Esophagus squamous epithelium (tissue), 5 donors: ENCODE measurements around the gene ADAMTS15. TPM values are rescaled to one million over a fixed set of nuclear protein-coding genes. Genes with fewer than 3 reads are reported as not detected.
A peak's percentile ranks its signal among the peaks of the same experiment; 100 is the strongest.

Experiments
- DNase-seq: peaks from one replicate; lab custom pipeline; 2025; lab: John Stamatoyannopoulos, UW
- H3K27ac ChIP-seq, 4 donors: fragments of 200-600 bp; sonication (generic); one replicate each; pipeline ENCODE4 v1.5.1; 2016 to 2019; ENCODE audit warnings: mild to moderate bottlenecking in 1 of 4
- H3K27me3 ChIP-seq, 4 donors: fragments of 200-600 bp; sonication (generic); 1 replicate in 3 of 4; 2 replicates in 1 of 4; pipeline versions ENCODE4 v1.5.1 to v1.6.0; 2017 to 2021; ENCODE audit warnings: antibody characterized with exemption in 1 of 4
- H3K36me3 ChIP-seq, 3 donors: fragments of 200-600 bp; sonication (generic); one replicate each; pipeline ENCODE4 v1.5.1; 2016 to 2019
- H3K4me1 ChIP-seq, 3 donors: fragments of 200-600 bp; sonication (generic); one replicate each; pipeline ENCODE4 v1.5.1; 2017 to 2019
- H3K4me3 ChIP-seq, 4 donors: fragments of 200-600 bp; sonication (generic); 1 replicate in 3 of 4; 2 replicates in 1 of 4; pipeline ENCODE4 v1.5.1; 2016 to 2019; ENCODE audit warnings: mild to moderate bottlenecking in 2 of 4, moderate library complexity in 1 of 4
- H3K9me3 ChIP-seq, 3 donors: fragments of 200-600 bp; sonication (generic); one replicate each; pipeline ENCODE4 v1.5.1; 2016 to 2019
- POLR2A ChIP-seq, 4 donors: fragments of 450-650 bp; IDR thresholded peaks; one replicate each; pipeline ENCODE4 v1.6.1; 2017; ENCODE audit warnings: antibody characterized with exemption in 4 of 4, mild to moderate bottlenecking in 4 of 4, moderate library complexity in 3 of 4
- WGBS, 2 donors: methylation state at CpG; one replicate each; pipeline ENCODE4 v1.1.5; 2018; 5-methylcytosine and 5-hydroxymethylcytosine counted together
- intact Hi-C: fragments of 100-400 bp; cut with DNase I; formaldehyde crosslinking; loops from one replicate; pipeline ENCODE4 v1.15.0; 2022
- total RNA-seq, 4 donors: library from RNA; depleted of rRNA; stranded (reverse); fragments of >200 nt; gene quantifications; one replicate each; pipeline ENCODE4 v1.1.0, GENCODE V29; 2016
- TF ChIP-seq, protein P1 (sequence below), 6 experiments: fragments of 450-650 bp in 4 of 6; fragments of 200-600 bp in 2 of 6; sonication (generic) in 2 of 6; IDR thresholded peaks; one replicate each; pipeline ENCODE4 v1.5.1; 2016 to 2019; ENCODE audit warnings: antibody characterized with exemption in 6 of 6, mild to moderate bottlenecking in 4 of 6, moderate library complexity in 4 of 6
- donor health status: DM: yes; HTN: yes; CAD: no.

ADAMTS15 gene
- total RNA-seq, 4 donors from 2014 or later, result 0.11 to 5.7 (median 2.1) TPM

DNA sequence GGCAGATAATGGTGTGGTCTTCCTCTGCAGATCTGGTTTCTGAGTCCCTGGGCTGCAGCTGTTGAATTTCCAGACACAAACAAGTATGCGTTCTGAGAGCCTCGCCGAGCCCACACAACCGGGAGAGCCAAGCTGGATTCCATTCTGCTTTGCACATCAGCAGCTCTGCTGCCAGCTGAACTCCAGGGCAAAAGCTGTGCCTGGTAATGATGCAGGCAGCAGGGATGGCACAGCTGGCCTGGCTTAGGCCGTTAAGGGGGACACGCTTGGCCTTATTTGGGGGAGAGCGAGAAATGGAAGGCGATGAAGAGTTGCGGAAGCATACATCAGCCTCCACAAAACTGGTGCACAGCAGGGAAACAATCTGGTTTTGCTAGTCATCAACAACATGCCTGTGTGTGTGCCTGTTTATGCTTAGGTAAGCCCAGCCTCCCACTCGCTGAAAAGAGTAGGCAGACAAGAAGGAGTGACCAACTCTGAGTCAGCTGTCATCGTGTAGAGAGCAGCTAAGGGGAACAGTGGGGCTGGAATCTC is 45.1 kb upstream of the ADAMTS15 start:
- Histone ChIP-seq H3K36me3 (no peaks in the 10 kb centered on the region), H3K9me3 (no peaks in the 10 kb centered on the region), H3K4me1 (peaks cover 0 to 36% (median 18%) of the 10 kb centered on the region in 3 donors), H3K27me3 (no peaks in the 10 kb centered on the region), H3K27ac (peak overlapping the region; percentile 31 to 84 (median 68)), H3K4me3 (no peak overlapping the region)
- TF ChIP-seq, protein P1, sequence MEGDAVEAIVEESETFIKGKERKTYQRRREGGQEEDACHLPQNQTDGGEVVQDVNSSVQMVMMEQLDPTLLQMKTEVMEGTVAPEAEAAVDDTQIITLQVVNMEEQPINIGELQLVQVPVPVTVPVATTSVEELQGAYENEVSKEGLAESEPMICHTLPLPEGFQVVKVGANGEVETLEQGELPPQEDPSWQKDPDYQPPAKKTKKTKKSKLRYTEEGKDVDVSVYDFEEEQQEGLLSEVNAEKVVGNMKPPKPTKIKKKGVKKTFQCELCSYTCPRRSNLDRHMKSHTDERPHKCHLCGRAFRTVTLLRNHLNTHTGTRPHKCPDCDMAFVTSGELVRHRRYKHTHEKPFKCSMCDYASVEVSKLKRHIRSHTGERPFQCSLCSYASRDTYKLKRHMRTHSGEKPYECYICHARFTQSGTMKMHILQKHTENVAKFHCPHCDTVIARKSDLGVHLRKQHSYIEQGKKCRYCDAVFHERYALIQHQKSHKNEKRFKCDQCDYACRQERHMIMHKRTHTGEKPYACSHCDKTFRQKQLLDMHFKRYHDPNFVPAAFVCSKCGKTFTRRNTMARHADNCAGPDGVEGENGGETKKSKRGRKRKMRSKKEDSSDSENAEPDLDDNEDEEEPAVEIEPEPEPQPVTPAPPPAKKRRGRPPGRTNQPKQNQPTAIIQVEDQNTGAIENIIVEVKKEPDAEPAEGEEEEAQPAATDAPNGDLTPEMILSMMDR (IDR thresholded peaks at IDR 0.05), result no peak
- no peak for TF ChIP-seq POLR2A (IDR thresholded peaks at IDR 0.05)
- no peak for DNase-seq
- WGBS, 2 donors, result 28 to 40% methylated on average over 7 to 9 of the region's 11 CpGs
- intact Hi-C loops, result no loop called here

DNA sequence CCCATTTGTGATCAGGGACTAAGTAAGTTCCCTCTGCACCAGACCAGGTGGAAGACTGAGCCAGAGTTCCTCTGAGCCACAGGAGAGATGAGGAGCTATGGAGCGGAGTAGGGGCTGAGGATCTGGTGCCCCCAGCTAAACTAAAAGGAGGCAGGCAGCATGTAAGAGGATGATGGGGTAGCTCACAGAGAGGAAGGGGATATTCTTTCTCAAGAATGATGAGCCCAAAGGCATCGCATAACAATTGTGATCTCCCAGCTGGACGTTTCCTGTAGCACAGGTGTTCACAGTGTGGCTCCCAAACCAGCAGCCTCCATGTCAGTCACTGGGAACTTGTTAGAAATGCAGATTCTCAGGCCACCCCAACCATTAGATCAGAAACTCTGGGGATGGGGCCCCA is 44.5 kb upstream of the ADAMTS15 start:
- WGBS, 2 donors, result 80 to 85% methylated on average over 3 of the region's 3 CpGs
- no peaks in the 10 kb centered on the region for H3K27me3 ChIP-seq
- no peaks in the 10 kb centered on the region for H3K36me3 ChIP-seq
- H3K4me3 ChIP-seq, result no peak overlapping the region
- no peak for DNase-seq
- no peaks in the 10 kb centered on the region for H3K9me3 ChIP-seq
- TF ChIP-seq POLR2A (IDR thresholded peaks at IDR 0.05), result no peak
- TF ChIP-seq, protein P1 (IDR thresholded peaks at IDR 0.05), result no peak
- H3K27ac ChIP-seq, result peak overlapping the region; percentile 31 to 84 (median 68)
- peaks cover 0 to 41% (median 21%) of the 10 kb centered on the region in 3 donors for H3K4me1 ChIP-seq
- intact Hi-C loops, result no loop called here

DNA sequence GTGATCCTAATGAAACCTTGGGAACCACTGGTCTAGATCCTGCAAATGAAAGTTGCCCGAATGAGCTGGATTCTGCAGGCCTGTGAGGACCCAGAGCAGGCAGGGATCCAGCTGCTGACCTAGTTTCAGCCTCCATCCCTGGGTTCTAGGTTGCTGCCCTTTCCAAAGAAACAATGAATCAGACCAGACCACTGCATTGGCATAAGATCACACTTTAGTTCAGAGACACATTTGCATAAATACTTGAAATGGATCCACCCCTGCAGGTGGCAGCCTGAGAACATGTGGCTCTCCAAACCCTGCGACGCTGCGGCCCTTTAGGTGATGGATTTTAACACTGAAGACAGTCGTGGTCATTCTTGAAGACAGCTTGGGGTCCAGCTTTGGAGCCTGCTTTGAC is 43.7 kb upstream of the ADAMTS15 start:
- H3K4me3 ChIP-seq, result no peak overlapping the region
- no peaks in the 10 kb centered on the region for H3K27me3 ChIP-seq
- H3K36me3 ChIP-seq, result no peaks in the 10 kb centered on the region
- TF ChIP-seq, protein P1 (IDR thresholded peaks at IDR 0.05), result no peak
- TF ChIP-seq POLR2A (IDR thresholded peaks at IDR 0.05), result no peak
- WGBS, 2 donors, result 55 to 69% methylated on average over 5 of the region's 5 CpGs
- H3K27ac ChIP-seq, result peak overlapping the region in 2 of 4 donors; percentile 62 to 74
- intact Hi-C loops, result no loop called here
- no peaks in the 10 kb centered on the region for H3K9me3 ChIP-seq
- peaks cover 0 to 41% (median 21%) of the 10 kb centered on the region in 3 donors for H3K4me1 ChIP-seq
- no peak for DNase-seq

DNA sequence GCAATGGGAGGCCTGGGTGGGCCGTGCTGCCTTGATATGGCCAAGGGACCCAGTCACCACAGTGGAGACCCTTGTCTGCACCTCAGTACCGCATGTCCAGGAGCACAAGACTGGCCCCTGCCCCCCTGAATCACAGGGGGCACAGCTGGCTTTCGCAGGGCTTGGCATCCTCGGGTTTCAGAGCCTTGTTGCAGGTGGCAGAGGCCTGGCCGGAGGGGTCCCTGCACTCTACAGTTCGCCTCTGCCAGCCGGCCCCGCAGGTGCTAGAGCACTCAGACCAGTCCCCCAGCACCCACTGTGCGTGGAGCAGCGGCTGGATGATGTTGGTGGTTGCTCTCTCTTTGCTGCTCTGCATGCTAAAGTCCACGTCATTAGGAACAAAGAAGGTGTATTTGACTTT is 43.0 kb upstream of the ADAMTS15 start:
- Histone ChIP-seq H3K27ac (no peak overlapping the region), H3K9me3 (no peaks in the 10 kb centered on the region), H3K36me3 (no peaks in the 10 kb centered on the region), H3K4me1 (peaks cover 0 to 40% (median 21%) of the 10 kb centered on the region in 3 donors), H3K27me3 (no peaks in the 10 kb centered on the region), H3K4me3 (no peak overlapping the region)
- 90 to 100% methylated on average over 2 of the region's 11 CpGs for WGBS, 2 donors
- intact Hi-C loops, result no loop called here
- no peak for DNase-seq
- TF ChIP-seq POLR2A (IDR thresholded peaks at IDR 0.05), result no peak
- TF ChIP-seq, protein P1 (IDR thresholded peaks at IDR 0.05), result no peak

DNA sequence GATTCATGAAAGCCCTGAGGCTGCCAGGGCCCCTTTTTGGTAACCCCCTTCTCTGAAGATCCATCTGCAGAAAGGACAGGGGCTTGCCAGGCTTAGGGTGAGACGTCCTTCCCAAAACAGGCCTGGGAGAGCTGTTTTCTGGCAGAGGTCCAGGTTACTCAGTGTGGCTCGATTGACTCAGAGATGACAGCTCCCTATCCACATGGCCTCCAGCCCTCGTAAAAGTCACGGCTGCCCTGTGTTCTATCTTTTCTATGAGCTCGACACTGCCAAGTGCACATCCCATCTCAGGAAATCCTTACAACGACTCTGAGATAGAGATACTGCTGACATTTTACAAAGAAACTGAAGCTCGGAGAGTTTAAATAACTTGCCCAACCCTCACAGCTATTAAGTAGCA is 40.5 kb upstream of the ADAMTS15 start:
- Histone ChIP-seq H3K27me3 (peaks cover 0 to 8% (median 0%) of the 10 kb centered on the region in 4 donors), H3K4me3 (no peak overlapping the region), H3K4me1 (peaks cover 0 to 26% (median 19%) of the 10 kb centered on the region in 3 donors), H3K36me3 (no peaks in the 10 kb centered on the region), H3K27ac (peak overlapping the region in 3 of 4 donors; percentile 25 to 38 (median 38)), H3K9me3 (no peaks in the 10 kb centered on the region)
- 19 to 21% methylated on average over 6 to 7 of the region's 7 CpGs for WGBS, 2 donors
- intact Hi-C loops, result no loop called here
- no peak for DNase-seq
- no peak for TF ChIP-seq POLR2A (IDR thresholded peaks at IDR 0.05)
- TF ChIP-seq, protein P1 (IDR thresholded peaks at IDR 0.05), result no peak
